IMR-90 (cell line): Measurements from ENCODE around the gene DYNC1LI2. TPM values are rescaled to one million over a fixed set of nuclear protein-coding genes. Genes with fewer than 3 reads are reported as not detected.
"Not testable (repeated sequence)": the region's sequence is repeated elsewhere in the genome, so short reads cannot be mapped to it uniquely, and the experiment has no call there.

Source experiments
- ATAC-seq: fragments of 200-7000 bp; cut with Tn5 transposase; 2 replicates; pipeline ENCODE4 v1.9.1; 2020; ENCODE audit warnings: low read depth, mild to moderate bottlenecking, moderate library complexity
- BruUV-seq: library from RNA; stranded (reverse); fragments of 400-500 nt; replicated peaks from 2 replicates; lab custom pipeline; 2021; lab: Mats Ljungman, UMichigan
- CTCF ChIA-PET: fragments of 300-600 bp; formaldehyde crosslinking; extraction: SDS; loops from one replicate; lab custom pipeline; 2021; ENCODE audit warnings: antibody characterized with exemption; lab: Yijun Ruan, JAX
- POLR2A ChIA-PET: fragments of 300-600 bp; sonication (Branson Sonifier 250); formaldehyde crosslinking; loops from one replicate; lab custom pipeline; 2022; ENCODE audit warnings: antibody characterized with exemption; ENCODE audit not compliant: unreplicated experiment; lab: Charles Lee
- DNase-seq: peaks from one replicate; pipeline ENCODE4 v3.0.0; 2013
- H2AFZ ChIP-seq: replicated peaks from 2 replicates; pipeline ENCODE3; 2013; ENCODE audit warnings: low read length, mild to moderate bottlenecking; ENCODE audit not compliant: poor library complexity
- H2AK5ac ChIP-seq: 2 replicates; pipeline ENCODE4 v1.6.1; 2013; ENCODE audit warnings: low read depth, low read length, inconsistent platforms
- H2AK9ac ChIP-seq: replicated peaks from 2 replicates; pipeline ENCODE3; 2013; ENCODE audit warnings: mild to moderate bottlenecking, low read depth, low read length, moderate library complexity; ENCODE audit not compliant: poor library complexity
- H2BK120ac ChIP-seq: 2 replicates; pipeline ENCODE4 v1.6.1; 2013; ENCODE audit warnings: low read depth, low read length, inconsistent platforms
- H2BK15ac ChIP-seq: 3 replicates; pipeline ENCODE4 v1.6.1; 2013; ENCODE audit warnings: low read depth, low read length, inconsistent platforms
- H2BK20ac ChIP-seq: 2 replicates; pipeline ENCODE4 v1.6.1; 2013; ENCODE audit warnings: low read depth, mild to moderate bottlenecking, inconsistent platforms, low read length, moderate library complexity
- H2BK5ac ChIP-seq: 2 replicates; pipeline ENCODE4 v1.6.1; 2013; ENCODE audit warnings: mild to moderate bottlenecking, low read depth, low read length, inconsistent platforms; ENCODE audit not compliant: poor library complexity, severe bottlenecking
- H3K14ac ChIP-seq: replicated peaks from 2 replicates; pipeline ENCODE4 v1.6.1; 2013; ENCODE audit warnings: low read depth, low read length, inconsistent platforms
- H3K18ac ChIP-seq: 2 replicates; pipeline ENCODE4 v1.6.1; 2013; ENCODE audit warnings: low read depth, low read length, control low read depth
- H3K23ac ChIP-seq: 2 replicates; pipeline ENCODE4 v1.6.1; 2013; ENCODE audit warnings: low read depth, low read length, inconsistent platforms
- H3K27ac ChIP-seq: 2 replicates; pipeline ENCODE4 v1.5.1; 2013; ENCODE audit warnings: mild to moderate bottlenecking, control low read depth, low read length; ENCODE audit not compliant: insufficient read depth
- H3K27me3 ChIP-seq: 2 replicates; pipeline ENCODE4 v1.6.1; 2013; ENCODE audit warnings: low read length; ENCODE audit not compliant: control insufficient read depth, insufficient read depth
- H3K36me3 ChIP-seq: 2 replicates; pipeline ENCODE4 v1.6.1; 2013; ENCODE audit warnings: low read length, mixed read lengths; ENCODE audit not compliant: control insufficient read depth, insufficient read depth
- H3K4ac ChIP-seq: 2 replicates; pipeline ENCODE4 v1.6.1; 2013; ENCODE audit warnings: low read depth, low read length, inconsistent platforms
- H3K4me1 ChIP-seq: 2 replicates; pipeline ENCODE4 v1.6.1; 2013; ENCODE audit warnings: low read length, mixed read lengths; ENCODE audit not compliant: control insufficient read depth, insufficient read depth
- H3K4me2 ChIP-seq: 2 replicates; pipeline ENCODE4 v1.6.1; 2013; ENCODE audit warnings: low read depth, mild to moderate bottlenecking, control low read depth, low read length, moderate library complexity
- H3K4me3 ChIP-seq: 2 replicates; pipeline ENCODE4 v1.5.1; 2013; ENCODE audit warnings: low read depth, mild to moderate bottlenecking, control low read depth, low read length, moderate library complexity; ENCODE audit not compliant: insufficient read depth
- H3K56ac ChIP-seq: 2 replicates; pipeline ENCODE4 v1.6.1; 2013; ENCODE audit warnings: low read length, inconsistent platforms; ENCODE audit not compliant: insufficient read depth; ENCODE audit errors: extremely low read depth
- H3K79me1 ChIP-seq, 2 experiments: 2 replicates each; pipeline ENCODE4 v1.6.1; 2013; ENCODE audit warnings: low read length in 2 of 2, inconsistent platforms in 1 of 2, low read depth in 1 of 2
- H3K9ac ChIP-seq: 2 replicates; pipeline ENCODE4 v1.6.1; 2013; ENCODE audit warnings: low read depth, low read length, control low read depth
- H3K9me1 ChIP-seq: 2 replicates; pipeline ENCODE4 v1.6.1; 2013; ENCODE audit warnings: low read length, inconsistent platforms; ENCODE audit not compliant: insufficient read depth
- H3K9me3 ChIP-seq: 2 replicates; pipeline ENCODE4 v1.6.1; 2013; ENCODE audit warnings: low read length; ENCODE audit not compliant: control insufficient read depth, insufficient read depth
- H4K20me1 ChIP-seq: 2 replicates; pipeline ENCODE4 v1.6.1; 2013; ENCODE audit warnings: low read length, inconsistent platforms; ENCODE audit not compliant: insufficient read depth
- H4K5ac ChIP-seq: 2 replicates; pipeline ENCODE4 v1.6.1; 2013; ENCODE audit warnings: mild to moderate bottlenecking, low read depth, low read length, control low read depth
- H4K8ac ChIP-seq, 2 experiments: 2 replicates each; pipeline ENCODE4 v1.6.1; 2013; ENCODE audit warnings: low read depth in 2 of 2, low read length in 2 of 2, control low read depth in 1 of 2, inconsistent platforms in 1 of 2
- H4K91ac ChIP-seq: 2 replicates; pipeline ENCODE4 v1.6.1; 2013; ENCODE audit warnings: low read depth, low read length, inconsistent platforms; ENCODE audit not compliant: insufficient read depth
- CTCF ChIP-seq: conservative IDR thresholded peaks from 2 replicates; pipeline ENCODE4 v1.5.1; 2012; ENCODE audit warnings: mild to moderate bottlenecking, low read depth, low read length, improper control_type of control experiment
- WGBS, 2 experiments: methylation state at CpG; one replicate each; pipeline versions ENCODE4 v1.1.5 to v1.1.7; 2013; ENCODE audit warnings: missing lambda C conversion rate in 2 of 2; ENCODE audit not compliant: insufficient read length in 1 of 2; ENCODE audit errors: extremely low coverage in 2 of 2; 5-methylcytosine and 5-hydroxymethylcytosine counted together
- dilution Hi-C: fragments of 300-500 bp; cut with HindIII; formaldehyde crosslinking; loops from one replicate; pipeline ENCODE4 v1.14.3; 2018; ENCODE audit warnings: low sequenced_read_pairs; ENCODE audit not compliant: unreplicated experiment
- in situ Hi-C: fragments of 300-500 bp; cut with MboI; formaldehyde crosslinking; loops from 3 replicates; pipeline ENCODE4 v1.14.3; 2019; ENCODE audit warnings: low sequenced_read_pairs, inconsistent platforms, mixed read lengths
- intact Hi-C: fragments of 100-400 bp; cut with micrococcal nuclease; formaldehyde crosslinking; loops from 2 replicates; pipeline ENCODE4 v1.10.0; 2022
- polyA plus RNA-seq, 3 experiments: library from polyadenylated mRNA; depleted of rRNA; stranded (reverse); fragments of >200 nt; gene quantifications; 2 replicates each; pipeline ENCODE4 v1.2.3, GENCODE V29; 2012; ENCODE audit warnings: low replicate concordance in 1 of 3
- total RNA-seq: library from RNA; depleted of rRNA; stranded (reverse); fragments of >200 nt; gene quantifications from 2 replicates; pipeline ENCODE4 v1.2.3, GENCODE V29; 2012

Gene DYNC1LI2
- total and polyA plus RNA-seq, 2 of the 4 experiments (the other 2 are of a cell fraction): 65.3 to 88.4 TPM

DNA sequence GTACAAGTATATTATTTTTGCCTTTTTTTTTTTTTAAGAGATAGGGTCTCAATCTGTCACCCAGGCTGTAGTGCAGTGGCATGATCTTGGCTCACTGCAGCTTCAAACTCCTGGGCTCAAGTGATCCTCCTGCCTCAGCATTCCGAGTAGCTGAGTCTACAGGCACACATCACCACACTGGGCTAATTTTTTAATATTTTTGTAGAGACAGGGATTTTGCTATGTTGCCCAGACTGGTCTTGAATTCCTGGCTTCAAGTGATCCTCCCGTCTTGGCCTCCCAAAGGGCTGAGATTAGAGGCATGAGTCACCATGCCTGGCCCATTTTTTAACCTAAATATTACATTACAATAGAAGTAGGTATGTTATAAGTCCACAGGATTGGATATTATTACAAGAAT lies 46.8 kb upstream of the DYNC1LI2 start:
- no peaks in the 10 kb centered on the region for H3K4me1 ChIP-seq
- no peak overlapping the region for H3K4ac ChIP-seq
- intact Hi-C loops (no loop called here), dilution Hi-C loops (no loop called here), in situ Hi-C loops (no loop called here)
- ChIA-PET POLR2A (no interaction called here), CTCF (no interaction called here)
- no peak overlapping the region for H3K9ac ChIP-seq
- H3K27ac ChIP-seq: no peak overlapping the region
- no peak overlapping the region for H3K18ac ChIP-seq
- no peaks in the 10 kb centered on the region for H3K9me1 ChIP-seq
- TF ChIP-seq CTCF: no peak
- WGBS, 2 experiments: no CpG with 5 or more reads among the region's 2 CpGs
- H2BK20ac ChIP-seq: no peak overlapping the region
- H3K27me3 ChIP-seq: no peaks in the 10 kb centered on the region
- no peak overlapping the region for H2BK5ac ChIP-seq
- H3K14ac ChIP-seq: no peak overlapping the region
- no peaks in the 10 kb centered on the region for H3K79me1 ChIP-seq
- ATAC-seq (peak; percentile 82), DNase-seq (peak; percentile 55)
- H2BK15ac ChIP-seq: no peak overlapping the region
- no peak overlapping the region for H3K23ac ChIP-seq
- H4K8ac ChIP-seq: no peak overlapping the region
- no peak overlapping the region for H2AFZ ChIP-seq
- no peak overlapping the region for H3K4me2 ChIP-seq
- no peaks in the 10 kb centered on the region; the same call in 1 of the 2 replicates for H4K20me1 ChIP-seq
- H3K4me3 ChIP-seq: no peak overlapping the region
- H3K9me3 ChIP-seq: no peaks in the 10 kb centered on the region
- H3K36me3 ChIP-seq: peaks cover 8% of the 10 kb centered on the region
- no TSS peak for BruUV-seq
- no peak overlapping the region for H3K56ac ChIP-seq
- H4K91ac ChIP-seq: no peak overlapping the region
- no peak overlapping the region for H2BK120ac ChIP-seq
- H2AK5ac ChIP-seq: no peak overlapping the region
- no peak overlapping the region for H4K5ac ChIP-seq
- no peak overlapping the region for H2AK9ac ChIP-seq

DNA sequence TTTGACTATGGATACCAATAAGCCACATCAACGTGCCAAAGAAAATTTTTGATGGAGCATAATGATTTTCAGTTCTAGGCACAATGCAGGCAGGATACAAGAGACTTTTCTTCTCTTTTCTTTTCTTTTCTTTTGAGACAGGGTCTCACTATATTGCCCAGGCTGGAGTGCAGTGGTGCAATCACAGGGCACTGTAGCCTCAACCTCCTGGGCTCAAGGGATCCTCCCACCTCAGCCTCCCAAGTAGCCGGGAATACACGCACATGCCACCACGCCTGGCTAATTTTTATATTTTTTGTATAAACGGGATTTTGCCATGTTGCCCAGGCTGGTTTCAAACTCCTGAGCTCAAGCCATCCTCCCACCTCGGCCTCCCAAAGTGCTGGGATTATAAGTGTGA lies 42.6 kb upstream of the DYNC1LI2 start:
- H3K4me1 ChIP-seq, H4K8ac ChIP-seq, H2BK20ac ChIP-seq, H2BK15ac ChIP-seq, H3K18ac ChIP-seq, H4K20me1 ChIP-seq, H3K79me1 ChIP-seq, H3K27me3 ChIP-seq, CTCF ChIA-PET, POLR2A ChIA-PET, H2BK5ac ChIP-seq, BruUV-seq, H3K56ac ChIP-seq, H2AK5ac ChIP-seq, H3K36me3 ChIP-seq, H3K9me1 ChIP-seq, H2BK120ac ChIP-seq, H3K4me3 ChIP-seq, H3K4ac ChIP-seq, H3K9ac ChIP-seq, H2AFZ ChIP-seq, H4K5ac ChIP-seq, H4K91ac ChIP-seq, in situ Hi-C loops, dilution Hi-C loops, H2AK9ac ChIP-seq, DNase-seq, H3K23ac ChIP-seq, H3K27ac ChIP-seq, H3K14ac ChIP-seq, H3K4me2 ChIP-seq, H3K9me3 ChIP-seq, ATAC-seq: not testable (repeated sequence)
- intact Hi-C loops: loop anchor here (5.0 kb wide), 1 partner anchor 37 kb away; no protein-coding TSS in a partner anchor
- 80% methylated on average over 4 of the region's 6 CpGs; no CpG with 5 or more reads in 1 of the 2 experiments for WGBS, 2 experiments
